GM19035 (cell line): Measurements from ENCODE around the gene ERCC5.
A peak's percentile ranks its signal among the peaks of the same experiment; 100 is the strongest.

Experiments
- ATAC-seq: cut with Tn5 transposase; IDR thresholded peaks from one replicate; pipeline ENCODE4 v1.9.1; 2021; ENCODE audit not compliant: unreplicated experiment

Gene ERCC5

DNA sequence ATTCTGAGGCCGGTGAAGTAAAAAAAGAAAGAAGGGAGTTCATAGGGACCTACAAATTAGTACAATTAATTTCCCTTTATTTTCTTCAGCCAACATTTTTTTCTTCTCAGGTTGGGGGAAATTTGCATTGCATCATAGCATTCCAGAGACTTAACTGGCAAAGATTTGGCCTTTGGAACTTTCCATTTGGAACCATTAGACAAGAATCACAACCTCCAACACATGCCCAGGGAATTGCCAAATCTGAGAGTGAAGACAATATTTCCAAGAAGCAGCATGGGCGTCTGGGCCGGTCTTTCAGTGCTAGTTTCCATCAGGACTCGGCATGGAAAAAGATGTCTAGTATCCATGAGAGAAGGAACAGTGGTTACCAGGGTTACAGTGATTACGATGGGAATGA is 6.4 kb upstream of the ERCC5 start:
- ATAC-seq = no peak

- ATAC-seq = peak; percentile 24
These were observed 573 bp upstream of the ERCC5 start for GRCh38 chr13:102845289-102845629.

DNA sequence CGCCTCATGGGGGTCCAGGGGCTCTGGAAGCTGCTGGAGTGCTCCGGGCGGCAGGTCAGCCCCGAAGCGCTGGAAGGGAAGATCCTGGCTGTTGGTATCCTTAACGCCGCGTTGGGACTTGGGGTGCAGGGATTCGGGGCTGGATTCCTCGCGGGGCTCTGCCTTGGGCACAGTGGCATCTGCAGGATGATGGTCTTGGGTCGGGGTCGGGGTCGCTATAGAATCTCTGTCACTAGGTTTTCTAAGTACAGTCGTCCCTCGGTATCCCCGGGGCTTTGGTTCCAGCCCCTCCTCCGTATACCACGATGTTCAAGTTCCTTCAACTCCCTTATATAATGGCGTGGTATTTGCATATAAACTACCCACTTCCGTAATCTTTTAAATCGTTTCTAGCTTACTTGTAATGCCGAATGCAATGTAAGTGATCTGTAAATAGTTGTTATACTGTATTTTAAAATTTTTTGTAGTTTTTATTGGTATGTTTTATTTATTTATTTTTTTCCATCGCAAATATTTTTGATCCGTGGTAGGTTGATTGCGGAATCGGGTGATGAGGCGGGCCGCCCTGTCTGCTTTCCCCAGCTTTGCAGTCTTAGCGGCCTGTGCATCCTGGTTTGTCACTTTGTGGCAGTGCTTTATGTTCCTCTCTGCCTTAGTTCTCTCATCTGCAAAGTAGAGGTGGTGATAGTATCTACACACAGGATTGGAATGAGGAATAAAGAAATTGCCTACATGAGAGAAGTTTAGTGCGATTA is 606 bp downstream of the ERCC5 start:
- ATAC-seq = peak; percentile 42

GRCh38 chr13:102847272-102848234 is 1.7 kb downstream of the ERCC5 start:
- ATAC-seq = no peak

- no peak for ATAC-seq
These were observed 3.1 kb downstream of the ERCC5 start for GRCh38 chr13:102848956-102849355.

DNA sequence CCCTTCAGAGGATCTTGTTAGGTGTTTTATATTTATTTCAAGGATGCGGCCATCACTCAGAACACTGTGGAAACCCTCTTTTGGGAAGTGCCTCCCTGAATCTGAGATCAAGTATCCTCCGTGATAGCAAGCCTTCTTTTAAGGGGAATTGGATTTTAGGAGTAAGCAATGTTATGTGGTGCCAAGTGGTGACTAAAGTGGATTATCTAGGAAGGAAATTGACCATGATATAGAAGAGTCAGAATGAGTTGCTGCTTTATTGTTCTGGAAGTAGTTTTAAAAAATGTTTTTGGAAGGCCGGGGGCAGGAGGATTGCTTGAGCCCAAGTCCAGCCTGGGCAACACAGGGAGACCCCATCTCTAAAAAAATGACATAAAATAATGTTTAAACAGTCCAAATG is 6.7 kb downstream of the ERCC5 start:
- ATAC-seq = no peak

GRCh38 chr13:102854675-102855074 is 8.8 kb downstream of the ERCC5 start:
- ATAC-seq = no peak

- no peak for ATAC-seq
These were observed 10.7 kb downstream of the ERCC5 start for GRCh38 chr13:102856557-102856956.

DNA sequence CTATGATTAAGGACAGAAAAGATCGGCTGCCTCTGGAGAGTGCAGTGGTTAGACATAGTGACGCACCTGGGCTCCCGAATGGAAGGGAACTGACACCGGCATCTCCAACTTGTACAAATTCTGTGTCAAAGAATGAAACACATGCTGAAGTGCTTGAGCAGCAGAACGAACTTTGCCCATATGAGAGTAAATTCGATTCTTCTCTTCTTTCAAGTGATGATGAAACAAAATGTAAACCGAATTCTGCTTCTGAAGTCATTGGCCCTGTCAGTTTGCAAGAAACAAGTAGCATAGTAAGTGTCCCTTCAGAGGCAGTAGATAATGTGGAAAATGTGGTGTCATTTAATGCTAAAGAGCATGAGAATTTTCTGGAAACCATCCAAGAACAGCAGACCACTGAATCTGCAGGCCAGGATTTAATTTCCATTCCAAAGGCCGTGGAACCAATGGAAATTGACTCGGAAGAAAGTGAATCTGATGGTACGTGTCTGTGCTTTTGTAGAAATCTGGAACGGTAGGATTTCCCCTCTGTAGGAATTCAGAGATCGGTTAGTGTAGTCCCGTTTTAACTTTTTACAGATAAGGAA is 16.9 kb downstream of the ERCC5 start:
- ATAC-seq = no peak

GRCh38 chr13:102863590-102863989 is 17.8 kb downstream of the ERCC5 start:
- ATAC-seq = no peak

DNA sequence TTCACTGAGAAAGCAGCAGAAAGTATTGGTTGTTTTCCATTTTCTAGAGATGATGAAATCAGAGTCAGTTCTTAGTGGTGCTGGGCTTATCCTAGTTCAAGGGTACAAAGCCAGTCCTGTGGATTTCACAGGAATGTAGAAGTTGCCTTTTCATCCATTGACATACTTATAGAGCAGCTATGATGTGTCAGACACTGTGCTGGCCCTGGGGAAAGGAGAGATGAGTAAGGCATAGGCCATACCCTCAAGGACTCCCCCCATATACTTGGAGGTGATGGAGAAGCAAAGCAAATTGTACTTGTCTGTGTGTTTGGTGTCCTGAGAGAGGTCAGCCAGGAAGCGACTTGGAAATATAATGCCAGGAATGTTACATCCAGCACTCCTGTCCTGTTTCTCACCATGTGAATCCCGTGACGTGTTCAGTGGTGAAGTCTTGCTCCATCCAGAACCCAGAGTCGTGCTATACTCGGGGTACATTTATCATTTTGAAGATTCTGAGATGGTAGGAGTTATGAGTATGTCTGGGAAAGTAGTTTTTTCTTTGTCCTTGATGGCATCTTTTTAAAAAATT is 22.6 kb downstream of the ERCC5 start:
- ATAC-seq = no peak

DNA sequence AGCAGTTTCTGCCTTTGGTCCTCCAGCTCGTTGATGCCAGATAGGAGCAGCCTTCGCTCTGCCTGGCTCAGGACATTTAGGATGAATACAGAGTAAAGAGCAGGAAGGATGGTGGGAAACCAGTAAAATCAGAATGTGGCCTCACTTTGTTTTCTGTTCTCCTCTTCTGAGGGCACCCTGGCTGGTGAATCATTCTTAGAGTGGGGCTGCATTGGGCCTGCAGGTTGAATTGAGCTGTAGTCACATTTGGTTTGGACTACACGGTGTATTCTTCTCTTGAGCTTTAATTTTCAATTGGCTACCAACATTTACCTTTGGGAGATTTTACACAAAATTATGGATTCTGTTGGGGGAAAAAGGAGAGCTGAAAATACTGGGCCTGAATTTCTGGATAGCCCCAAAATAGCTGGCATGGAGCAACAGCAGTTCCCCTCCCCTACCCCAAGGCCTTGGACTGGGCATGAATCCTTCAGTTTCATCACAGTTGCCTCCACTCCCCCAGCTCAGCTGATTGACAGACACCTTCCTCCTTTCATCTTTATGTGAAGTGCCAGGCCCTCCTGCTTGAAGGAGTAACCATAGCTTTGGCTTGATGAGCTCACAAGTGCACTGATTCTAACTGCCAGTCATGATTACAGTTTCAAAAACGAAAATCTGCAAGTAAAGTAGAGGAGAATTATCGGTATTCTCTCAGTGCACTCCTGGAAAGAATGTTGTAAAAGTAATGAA is 24.3 kb downstream of the ERCC5 start:
- ATAC-seq = peak; percentile 13

DNA sequence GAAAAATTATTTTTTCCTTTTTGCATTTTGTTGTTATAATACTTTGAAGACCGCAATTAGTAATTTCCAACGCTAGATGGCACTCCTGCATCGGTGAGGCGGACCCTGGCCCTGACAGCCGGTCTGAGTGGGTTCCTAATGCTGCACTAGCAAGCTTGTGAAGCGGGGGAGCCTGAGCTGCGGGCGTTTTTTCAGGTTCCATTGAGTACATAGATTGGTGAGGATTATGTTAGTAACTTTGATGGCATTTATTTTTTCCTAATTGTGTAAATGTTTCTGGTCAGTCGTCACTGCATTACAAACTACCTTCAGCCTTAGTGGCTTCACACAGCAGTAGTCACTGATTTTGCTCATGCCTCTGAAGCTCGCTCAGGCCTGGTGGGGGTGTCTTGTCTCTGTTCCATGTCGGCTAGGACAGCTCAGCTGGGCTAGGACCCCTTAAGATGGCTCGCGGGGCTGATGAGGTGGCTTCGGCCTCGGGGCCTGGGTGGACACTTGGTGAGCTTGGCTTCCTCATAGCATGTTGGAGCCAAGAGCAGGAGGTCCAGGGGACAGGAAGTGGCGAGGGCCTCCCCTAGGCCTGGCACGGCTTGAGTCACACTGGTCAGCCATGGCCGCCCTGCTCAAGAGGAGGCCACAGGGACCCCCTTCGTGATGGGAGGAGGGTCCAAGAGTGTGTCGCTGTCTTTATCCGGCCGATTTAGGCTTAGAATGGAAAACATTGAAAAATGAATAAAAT is 25.0 kb downstream of the ERCC5 start:
- peak; percentile 65 for ATAC-seq

- no peak for ATAC-seq
These were observed 26.3 kb downstream of the ERCC5 start for GRCh38 chr13:102872131-102872530.

- ATAC-seq = no peak
These were observed 26.7 kb downstream of the ERCC5 start for GRCh38 chr13:102872531-102872930.

GRCh38 chr13:102873653-102874052 is 27.8 kb downstream of the ERCC5 start:
- ATAC-seq = peak; percentile 63

- no peak for ATAC-seq
These were observed 29.4 kb downstream of the ERCC5 start for GRCh38 chr13:102875256-102875655.

DNA sequence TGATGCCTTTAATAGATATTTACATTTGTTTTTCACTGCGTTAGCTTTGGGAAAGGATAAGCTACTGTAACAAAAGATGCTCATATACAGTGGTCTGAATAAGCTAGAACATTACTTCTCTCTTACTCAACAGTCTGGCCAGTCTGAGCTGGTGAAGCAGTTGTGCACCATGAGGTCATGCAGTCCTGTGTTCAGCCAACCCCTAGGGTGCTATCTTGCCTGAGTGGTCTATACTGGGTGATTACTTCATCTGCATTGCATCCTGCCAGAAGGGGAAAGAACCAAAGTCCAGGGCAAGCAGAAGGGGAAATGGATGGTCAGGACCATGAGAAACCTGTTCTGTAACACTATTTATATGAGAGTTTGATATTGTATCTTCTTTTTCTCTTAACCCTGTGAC is 31.5 kb downstream of the ERCC5 start:
- ATAC-seq = no peak

- ATAC-seq = no peak
These were observed 32.6 kb downstream of the ERCC5 start for GRCh38 chr13:102878481-102878880.
